Measurements from ENCODE around the gene SLC6A15.

The SLC6A15 gene

GRCh38 chr12:84912198-84913128, at the start of gene SLC6A15:
TSS of gene SLC6A15 (minus strand) at chr12:84912799. CDS start at chr12:84892120, 20,679 bp downstream.
- Histone ChIP-seq H3K4me1 (ENCODE audit: control insufficient read depth in 1 of 2, insufficient read depth in 1 of 2, low read depth in 1 of 2, low read length in 1 of 2) (no peaks in the 10 kb centered on the region), H3K4me3 (ENCODE audit: low read depth in 1 of 2, low read length in 1 of 2) (no peak within 1 kb of the TSS), H3K9me3 (no peaks in the 10 kb centered on the region), H3K27me3 (peaks cover 57% of the 10 kb centered on the region), H3K36me3 (no peaks in the 10 kb centered on the region), H3K27ac (no peak within 1 kb of the TSS)
- TF ChIP-seq CTCF (IDR thresholded peaks at IDR 0.05) = no peak

- Histone ChIP-seq H3K36me3 (no peaks in the 10 kb centered on the region), H3K4me1 (ENCODE audit: control insufficient read depth in 1 of 2, insufficient read depth in 1 of 2, low read depth in 1 of 2, low read length in 1 of 2) (no peaks in the 10 kb centered on the region), H3K27ac (no peak overlapping the region), H3K9me3 (no peaks in the 10 kb centered on the region), H3K27me3 (no peaks in the 10 kb centered on the region), H3K4me3 (ENCODE audit: low read depth in 1 of 2, low read length in 1 of 2) (no peak overlapping the region)
- no peak for TF ChIP-seq CTCF (IDR thresholded peaks at IDR 0.05)
Observed at GRCh38 chr12:84960918-84961317, 48.3 kb upstream of the SLC6A15 start.

- TF ChIP-seq CTCF (IDR thresholded peaks at IDR 0.05) = no peak
- H3K27ac ChIP-seq = no peak overlapping the region
- no peaks in the 10 kb centered on the region for H3K36me3 ChIP-seq
- no peaks in the 10 kb centered on the region for H3K27me3 ChIP-seq
- no peaks in the 10 kb centered on the region for H3K4me1 ChIP-seq (ENCODE audit: control insufficient read depth in 1 of 2, insufficient read depth in 1 of 2, low read depth in 1 of 2, low read length in 1 of 2)
- no peaks in the 10 kb centered on the region for H3K9me3 ChIP-seq
- H3K4me3 ChIP-seq (ENCODE audit: low read depth in 1 of 2, low read length in 1 of 2) = no peak overlapping the region
Observed at GRCh38 chr12:84955298-84955697, 42.7 kb upstream of the SLC6A15 start.

- no peak for TF ChIP-seq CTCF (IDR thresholded peaks at IDR 0.05)
- Histone ChIP-seq H3K9me3 (no peaks in the 10 kb centered on the region), H3K27ac (no peak overlapping the region), H3K4me1 (ENCODE audit: control insufficient read depth in 1 of 2, insufficient read depth in 1 of 2, low read depth in 1 of 2, low read length in 1 of 2) (no peaks in the 10 kb centered on the region), H3K36me3 (no peaks in the 10 kb centered on the region), H3K4me3 (ENCODE audit: low read depth in 1 of 2, low read length in 1 of 2) (no peak overlapping the region), H3K27me3 (no peaks in the 10 kb centered on the region)
Observed at GRCh38 chr12:84954415-84954814, 41.8 kb upstream of the SLC6A15 start.

- no peak for TF ChIP-seq CTCF (IDR thresholded peaks at IDR 0.05)
- no peaks in the 10 kb centered on the region for H3K36me3 ChIP-seq
- H3K9me3 ChIP-seq = no peaks in the 10 kb centered on the region
- H3K4me3 ChIP-seq (ENCODE audit: low read depth in 1 of 2, low read length in 1 of 2) = no peak overlapping the region
- no peak overlapping the region for H3K27ac ChIP-seq
- H3K27me3 ChIP-seq = no peaks in the 10 kb centered on the region
- H3K4me1 ChIP-seq (ENCODE audit: control insufficient read depth in 1 of 2, insufficient read depth in 1 of 2, low read depth in 1 of 2, low read length in 1 of 2) = no peaks in the 10 kb centered on the region
Observed at GRCh38 chr12:84950971-84951546, 38.5 kb upstream of the SLC6A15 start.

Measured in neutrophil (primary cell).